Effector CD4-positive, alpha-beta T cell (primary cell): ENCODE data around the gene DES.
A peak's percentile ranks its signal among the peaks of the same experiment; 100 is the strongest.
"Not testable (repeated sequence)": the region's sequence is repeated elsewhere in the genome, so short reads cannot be mapped to it uniquely, and the experiment has no call there.

ENCODE experiments used
- DNase-seq: peaks from one replicate; pipeline ENCODE4 v3.0.0-alpha.2; 2020

Gene DES

GRCh38 chr2:219400562-219400961, 17.6 kb upstream of the DES start:
- DNase-seq = no peak

- no peak for DNase-seq
These were observed 16.6 kb upstream of the DES start for GRCh38 chr2:219401606-219402005.

GRCh38 chr2:219402665-219403515, 15.3 kb upstream of the DES start:
- DNase-seq = peak; percentile 58

GRCh38 chr2:219403861-219404260, 14.3 kb upstream of the DES start:
- DNase-seq = no peak

- DNase-seq = no peak
These were observed 13.8 kb upstream of the DES start for GRCh38 chr2:219404291-219404910.

GRCh38 chr2:219404954-219405353, 13.2 kb upstream of the DES start:
- no peak for DNase-seq

- DNase-seq = no peak
These were observed 12.7 kb upstream of the DES start for GRCh38 chr2:219405451-219405850.

- DNase-seq = no peak
These were observed 12.0 kb upstream of the DES start for GRCh38 chr2:219405958-219406860.

- no peak for DNase-seq
These were observed 11.3 kb upstream of the DES start for GRCh38 chr2:219406861-219407230.

GRCh38 chr2:219407343-219407742, 10.8 kb upstream of the DES start:
- not testable (repeated sequence) for DNase-seq

GRCh38 chr2:219408204-219408603, 10.0 kb upstream of the DES start:
- DNase-seq = no peak

- no peak for DNase-seq
These were observed 9.5 kb upstream of the DES start for GRCh38 chr2:219408631-219409030.

- no peak for DNase-seq
These were observed 8.6 kb upstream of the DES start for GRCh38 chr2:219409619-219410018.

GRCh38 chr2:219410390-219410789, 7.8 kb upstream of the DES start:
- no peak for DNase-seq

GRCh38 chr2:219414857-219415256, 3.3 kb upstream of the DES start:
- DNase-seq = no peak

GRCh38 chr2:219415580-219416234, 2.5 kb upstream of the DES start:
- no peak for DNase-seq

- DNase-seq = no peak
These were observed 2.0 kb upstream of the DES start for GRCh38 chr2:219416235-219416602.

- DNase-seq = no peak
These were observed 1.2 kb upstream of the DES start for GRCh38 chr2:219416938-219417337.

GRCh38 chr2:219417374-219417773, 803 bp upstream of the DES start:
- no peak for DNase-seq

- DNase-seq = no peak
These were observed 791 bp downstream of the DES start for GRCh38 chr2:219419012-219419324.

GRCh38 chr2:219419331-219420197, 1.4 kb downstream of the DES start:
- no peak for DNase-seq

GRCh38 chr2:219420687-219421086, 2.5 kb downstream of the DES start:
- DNase-seq = no peak
